Right ventricle myocardium inferior (tissue), 1 donor: Measurements from ENCODE around the gene HS6ST1. TPM values are rescaled to one million over a fixed set of nuclear protein-coding genes. Genes with fewer than 3 reads are reported as not detected.

Source experiments
- ATAC-seq: fragments of 200-7000 bp; cut with Tn5 transposase; one replicate; pipeline ENCODE4 v1.9.1; 2020; ENCODE audit warnings: mild to moderate bottlenecking, moderate library complexity
- DNase-seq: peaks from one replicate; pipeline ENCODE4 v3.0.0; 2021; ENCODE audit errors: missing footprints
- intact Hi-C: fragments of 100-400 bp; cut with DNase I; formaldehyde crosslinking; loops from one replicate; pipeline ENCODE4 v1.11.0; 2022
- total RNA-seq: library from RNA; stranded (reverse); fragmentation: NEBNext Ultra II Directional; extraction: Animal tissue kit (Norgen Biotek cat#: 25700); gene quantifications from one replicate; pipeline ENCODE4 v1.2.1, GENCODE V29; 2021
- donor health status: DM: no; HTN: yes; CAD: no; lungs with severe emphysema.

Gene HS6ST1
- total RNA-seq, 1 donor from 2014 or later: 34.9 TPM

GRCh38 chr2:128304715-128305554 lies 13.7 kb downstream of the HS6ST1 start:
- ATAC-seq (peak; percentile 71), DNase-seq (peak; percentile 84)
- intact Hi-C loops: loop anchor here (2.0 to 5.0 kb wide), 2 partner anchors 72 to 123 kb away; no protein-coding TSS in a partner anchor

GRCh38 chr2:128304330-128304714 lies 14.3 kb downstream of the HS6ST1 start:
- DNase-seq (no peak), ATAC-seq (no peak)
- intact Hi-C loops: loop anchor here (2.0 kb wide), 1 partner anchor 72 kb away; no protein-coding TSS in a partner anchor

DNA sequence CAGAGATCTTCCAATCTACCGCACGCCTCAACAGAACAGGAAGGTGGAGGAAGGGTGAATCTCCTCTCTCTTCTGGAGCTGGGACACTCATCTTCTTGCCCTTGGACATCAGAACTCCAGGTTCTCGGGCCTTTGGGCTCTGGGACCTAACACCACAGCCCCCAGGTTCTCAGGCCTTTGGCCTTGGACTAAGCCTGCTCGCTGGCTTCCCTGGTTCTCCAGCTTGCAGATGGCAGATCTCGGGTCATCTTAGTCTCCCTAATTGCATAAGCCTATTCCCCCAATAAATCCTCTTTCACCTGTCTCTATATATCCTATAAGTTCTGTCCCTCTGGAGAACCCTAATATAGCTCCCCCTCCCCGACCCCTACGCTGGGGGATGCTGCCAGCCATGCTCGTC lies 14.8 kb downstream of the HS6ST1 start:
- intact Hi-C loops: loop anchor here (2.0 kb wide), 1 partner anchor 71 kb away; no protein-coding TSS in a partner anchor
- ATAC-seq (no peak), DNase-seq (peak; percentile 18)

DNA sequence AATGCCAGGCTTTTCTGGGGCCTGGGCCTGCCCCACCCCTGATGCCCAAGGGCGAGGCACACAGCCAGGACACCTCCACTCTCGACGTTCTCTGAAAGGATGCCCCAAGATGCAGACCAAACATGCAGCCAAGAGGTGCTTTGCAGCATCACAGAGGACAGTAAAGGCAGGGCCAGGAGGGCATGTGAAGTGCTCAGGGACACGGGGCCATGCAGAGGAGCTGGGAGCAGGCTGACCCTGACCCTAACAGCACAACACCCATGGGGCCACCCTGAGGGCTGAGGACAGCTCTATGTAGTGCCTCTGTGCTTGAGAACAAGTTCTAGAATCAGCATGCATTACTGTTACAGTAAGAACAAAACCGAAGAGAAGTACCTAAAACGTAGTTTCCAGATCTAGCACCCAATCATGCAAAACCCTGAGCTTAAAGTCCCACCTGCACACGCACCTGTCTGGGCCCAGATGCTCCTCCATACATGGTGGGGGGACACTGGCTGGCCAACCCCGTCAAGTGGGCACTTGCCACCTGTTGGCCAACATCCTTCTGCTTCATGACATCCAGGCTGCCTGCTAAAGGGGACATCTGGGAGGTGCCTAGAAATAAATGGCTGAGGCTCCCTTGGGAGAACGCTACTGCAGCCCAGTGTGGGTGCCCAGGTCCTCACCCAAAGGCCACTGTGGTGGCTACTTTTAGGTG lies 15.4 kb downstream of the HS6ST1 start:
- intact Hi-C loops: no loop called here
- DNase-seq: peak; percentile 43
- ATAC-seq: no peak

DNA sequence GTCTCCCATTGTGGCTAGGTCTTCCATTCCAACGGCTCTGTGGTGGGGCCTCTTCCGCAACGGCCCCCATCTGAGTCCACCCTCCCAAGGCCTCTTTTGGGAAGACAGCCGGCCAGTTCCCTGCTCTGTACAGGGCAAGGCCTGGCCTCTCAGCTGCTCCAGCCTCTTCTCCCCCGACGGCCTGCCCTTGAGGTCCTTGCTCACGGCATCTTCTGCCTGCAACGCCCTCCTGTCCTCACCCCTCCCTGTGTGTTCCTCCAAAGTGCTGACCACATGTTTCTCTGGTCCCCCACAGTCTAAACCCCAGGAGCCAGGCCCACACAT lies 16.0 kb downstream of the HS6ST1 start:
- DNase-seq (peak; percentile 56), ATAC-seq (no peak)

DNA sequence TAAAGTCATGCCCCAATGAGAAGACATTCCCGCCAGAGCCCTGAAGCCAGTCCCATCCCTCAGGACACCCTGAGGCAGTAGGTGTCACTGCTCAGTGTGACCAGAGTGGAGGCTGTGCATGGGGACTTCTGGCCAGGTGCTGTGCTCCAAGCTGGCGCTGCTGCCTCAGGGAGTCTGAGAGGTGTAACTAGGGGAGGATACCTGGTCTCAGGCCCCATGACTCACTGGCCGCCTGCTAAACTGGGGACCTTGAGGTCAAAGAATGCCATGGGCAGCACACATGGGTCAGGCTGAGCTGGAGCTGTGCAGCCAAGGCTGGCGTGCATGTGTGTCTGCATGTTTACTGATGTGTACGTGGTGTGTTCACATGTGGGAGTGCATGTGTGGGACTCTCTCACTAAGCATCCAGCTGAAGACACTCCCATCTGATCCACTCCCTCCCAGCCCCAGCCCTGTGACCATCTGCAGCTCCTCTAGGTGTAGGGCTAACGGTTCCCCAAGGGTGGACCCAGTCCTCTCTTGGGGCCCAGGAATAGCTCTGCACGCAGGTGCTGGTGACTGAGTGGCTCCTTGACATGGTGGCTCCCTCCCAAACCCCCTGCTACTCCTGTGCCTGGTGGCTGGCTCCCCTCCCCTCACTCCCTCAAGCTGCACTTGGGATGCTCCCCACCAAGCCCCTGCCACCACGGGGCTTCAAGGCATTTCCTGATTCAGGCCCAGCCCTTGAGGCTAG lies 16.5 kb downstream of the HS6ST1 start:
- intact Hi-C loops: no loop called here
- DNase-seq (peak; percentile 31), ATAC-seq (no peak)

More for the DNA sequence above, 16.0 kb downstream of the HS6ST1 start:
- intact Hi-C loops: no loop called here

- ATAC-seq (no peak), DNase-seq (peak; percentile 56)
- intact Hi-C loops: no loop called here
These were observed 17.1 kb downstream of the HS6ST1 start for GRCh38 chr2:128301501-128301966.

DNA sequence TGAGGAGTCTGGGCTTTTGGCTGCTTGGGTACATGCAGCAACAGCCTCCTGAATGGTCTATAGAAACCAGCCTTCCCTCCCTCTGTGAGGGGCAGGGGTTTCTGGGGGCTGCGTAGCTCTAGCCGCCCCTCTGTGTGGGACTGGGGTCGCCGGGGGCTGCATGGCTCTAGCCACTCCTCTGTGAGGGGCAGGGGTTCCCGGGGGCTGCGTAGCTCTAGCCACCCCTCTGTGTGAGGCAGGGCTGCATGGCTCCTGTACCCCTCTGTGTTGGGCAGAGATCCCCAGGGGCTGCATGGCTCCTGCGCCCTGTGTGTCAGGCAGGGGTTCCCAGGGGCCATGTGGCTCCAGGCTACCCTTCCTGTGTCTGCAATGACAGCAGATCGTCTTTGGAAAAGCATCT lies 17.6 kb downstream of the HS6ST1 start:
- ATAC-seq (no peak), DNase-seq (peak; percentile 50)
- intact Hi-C loops: no loop called here

- DNase-seq (peak; percentile 57), ATAC-seq (no peak)
- intact Hi-C loops: no loop called here
These were observed 18.3 kb downstream of the HS6ST1 start for GRCh38 chr2:128300151-128301020.

DNA sequence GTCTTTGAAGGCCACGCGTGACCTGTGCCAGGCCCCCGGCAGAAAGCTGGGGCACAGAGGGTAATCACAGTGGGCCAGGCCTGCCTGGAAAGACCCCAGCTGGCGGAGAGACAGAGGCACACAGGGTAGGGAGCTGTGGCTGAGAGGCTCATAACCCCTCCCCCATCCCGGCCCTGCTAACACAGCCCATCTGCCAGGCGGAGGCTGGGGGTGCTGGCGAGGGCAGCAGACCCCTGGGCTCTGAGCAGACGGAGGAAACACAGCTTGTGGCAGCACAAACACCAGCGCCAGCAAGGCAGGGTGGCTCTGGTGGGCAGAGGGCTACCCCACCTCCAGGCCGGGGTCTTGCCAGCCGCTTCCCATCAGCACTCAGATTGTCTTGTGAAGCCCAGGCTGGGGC lies 19.0 kb downstream of the HS6ST1 start:
- intact Hi-C loops: no loop called here
- ATAC-seq (no peak), DNase-seq (peak; percentile 57)

DNA sequence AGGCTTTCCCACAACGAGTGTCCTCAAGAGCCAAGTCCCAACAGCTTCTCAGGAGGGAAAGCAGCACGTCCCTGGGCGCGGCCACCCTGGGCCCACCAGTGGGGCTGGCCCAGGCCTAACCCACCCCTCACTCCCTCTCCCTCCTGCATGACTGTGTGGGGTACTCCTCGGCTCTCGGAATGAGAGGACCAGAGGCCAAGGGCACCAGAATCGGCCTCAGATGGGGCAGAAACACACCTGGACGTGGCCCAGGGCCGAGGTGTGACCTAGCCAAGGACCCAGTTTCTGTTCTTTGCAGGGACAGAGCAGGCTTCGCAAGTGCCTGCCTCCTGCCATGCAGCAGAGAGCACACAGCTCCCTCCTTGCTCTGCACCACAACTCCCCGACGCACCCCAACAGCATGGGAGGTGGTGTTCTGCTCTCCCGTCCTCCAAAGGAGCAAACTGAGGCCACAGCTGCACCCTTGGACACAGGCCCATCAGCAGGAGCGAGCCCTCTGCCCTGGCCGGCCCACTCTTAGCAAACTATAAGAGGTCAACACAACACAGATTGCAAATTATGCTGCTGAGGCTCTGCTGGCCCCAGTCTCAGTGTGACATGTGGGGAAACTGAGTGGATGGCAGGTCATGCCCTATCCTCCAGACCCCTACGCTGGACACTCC lies 19.7 kb downstream of the HS6ST1 start:
- ATAC-seq: no peak
- intact Hi-C loops: no loop called here
- DNase-seq: peak; percentile 37

DNA sequence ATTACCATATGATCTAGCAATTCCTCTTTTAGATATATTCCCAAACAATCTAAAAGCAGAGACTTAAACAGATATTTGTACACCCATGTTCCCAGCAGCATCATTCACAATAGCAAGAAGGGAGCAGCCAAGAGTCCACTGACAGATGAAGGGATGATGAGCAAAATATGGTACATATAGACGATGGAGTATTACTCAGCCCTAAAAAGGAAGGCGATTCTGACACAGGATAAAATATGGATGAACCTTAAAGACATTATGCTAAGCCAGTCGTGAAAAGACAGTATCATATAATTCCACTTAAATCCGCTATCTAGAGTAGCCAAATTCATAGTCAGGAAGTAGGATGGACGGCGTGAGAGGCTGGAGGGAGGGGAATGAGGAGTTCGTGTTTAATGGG lies 20.4 kb downstream of the HS6ST1 start:
- DNase-seq: no peak
- ATAC-seq: no peak
- intact Hi-C loops: no loop called here

DNA sequence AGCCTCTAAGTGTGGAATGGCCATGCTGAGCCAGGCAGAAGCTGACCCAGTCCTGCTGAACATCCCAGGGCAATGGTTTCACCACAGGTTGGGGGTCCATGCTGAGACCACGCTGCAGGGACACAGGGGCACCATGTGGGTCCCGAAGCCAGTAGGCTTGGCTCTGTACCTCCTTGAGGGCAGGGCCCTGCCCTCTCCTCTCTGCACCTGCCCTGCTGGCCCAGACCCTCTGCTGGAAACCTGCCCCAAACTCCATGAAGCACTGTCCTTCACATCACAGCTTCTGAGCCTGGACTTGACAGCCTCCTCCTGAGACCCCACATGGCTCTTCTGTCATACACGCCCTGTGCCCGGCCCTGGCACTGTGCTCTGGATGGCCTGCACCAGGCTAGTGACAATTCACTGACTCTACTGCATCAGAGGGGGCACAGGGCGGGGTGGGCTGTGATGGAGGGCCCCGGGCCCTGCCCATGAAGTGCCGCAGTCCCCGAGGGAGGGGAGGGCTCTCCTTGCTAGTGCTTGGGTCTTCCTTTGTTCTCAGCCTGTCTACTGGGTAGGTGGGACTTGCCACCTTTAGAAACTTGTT lies 24.7 kb downstream of the HS6ST1 start:
- DNase-seq (peak; percentile 23), ATAC-seq (no peak)
- intact Hi-C loops: no loop called here

GRCh38 chr2:128293426-128293755 lies 25.3 kb downstream of the HS6ST1 start:
- DNase-seq (peak; percentile 33), ATAC-seq (no peak)
- intact Hi-C loops: no loop called here

DNA sequence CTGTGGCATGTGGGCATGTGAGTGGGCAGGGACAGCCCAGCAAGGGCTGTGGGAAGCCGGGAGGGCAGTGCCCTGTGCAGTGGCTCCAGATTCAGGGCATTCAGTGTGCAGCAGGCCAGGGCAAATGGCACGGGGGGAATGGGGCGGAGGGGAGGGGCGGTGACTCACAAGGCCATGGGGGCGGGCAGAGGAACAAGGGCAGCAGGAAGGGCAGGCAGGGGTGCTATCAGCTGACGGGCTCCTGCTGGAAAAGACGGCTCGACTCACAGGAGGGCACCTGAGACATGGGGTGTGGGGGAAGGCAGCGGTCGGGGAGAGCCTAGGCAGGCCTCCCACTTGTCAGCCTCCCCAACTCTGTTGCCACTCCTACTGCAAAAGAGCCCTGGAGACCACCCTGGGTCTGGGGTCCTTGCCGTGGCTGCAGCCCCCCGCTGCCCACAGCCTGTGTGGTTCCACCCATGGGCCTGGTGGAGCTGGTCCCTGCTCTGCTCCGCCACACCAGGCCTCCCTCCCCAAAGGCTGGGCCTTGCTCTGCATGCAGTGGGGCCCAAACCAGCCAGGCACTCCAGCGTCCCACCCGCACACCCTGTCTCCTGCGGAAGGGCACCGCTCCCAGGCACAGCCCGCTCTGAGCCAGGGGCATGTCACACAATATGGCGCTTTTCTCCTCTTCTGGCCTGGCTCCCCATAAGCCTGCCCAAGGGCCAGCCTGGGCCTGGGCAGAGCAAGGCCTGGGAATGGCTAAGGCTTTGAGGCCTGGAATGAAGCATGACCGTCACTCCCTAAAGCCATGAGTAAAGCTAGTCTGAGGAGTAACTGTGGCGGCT lies 25.9 kb downstream of the HS6ST1 start:
- ATAC-seq: peak; percentile 56
- intact Hi-C loops: no loop called here
- DNase-seq: peak; percentile 31

DNA sequence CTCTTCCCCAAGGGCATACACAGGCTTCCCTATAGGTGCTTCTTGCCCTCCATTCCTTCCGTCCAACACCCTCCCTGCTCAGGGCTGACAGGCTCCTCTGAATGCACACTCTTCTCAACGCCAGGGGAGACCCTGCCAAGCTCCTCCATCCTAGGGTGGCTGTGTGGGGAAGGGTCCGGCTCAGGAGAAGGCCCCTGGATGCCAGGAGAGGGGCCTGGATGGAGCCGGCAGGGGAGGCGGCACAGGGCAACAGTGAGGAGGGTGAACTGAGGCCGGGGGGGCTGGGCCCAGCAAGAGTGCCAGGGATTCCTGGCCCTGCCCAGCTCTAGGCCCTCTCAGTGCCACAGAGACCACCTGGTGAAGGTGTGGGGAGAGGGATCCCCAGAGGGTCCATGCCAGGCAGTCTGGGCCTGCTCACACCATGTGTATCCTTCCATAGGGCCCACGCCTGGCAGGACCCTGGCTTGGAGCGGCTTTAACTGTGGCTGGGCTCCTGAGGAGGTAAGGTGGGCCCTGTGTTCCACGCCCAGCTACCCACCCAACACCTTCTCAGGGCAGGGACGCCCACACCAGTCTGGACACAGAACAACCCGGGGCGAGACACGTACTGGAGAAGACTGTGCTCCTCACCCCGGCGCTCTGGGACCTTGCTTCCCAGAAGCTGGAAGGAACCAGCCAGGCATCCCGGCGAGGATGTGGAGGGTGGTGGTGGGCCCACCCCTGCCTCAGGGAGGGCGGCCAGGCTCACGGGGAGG lies 26.6 kb downstream of the HS6ST1 start:
- DNase-seq (peak; percentile 64), ATAC-seq (no peak)
- intact Hi-C loops: no loop called here
